HCT116 (cell line): ENCODE results near the gene PTPN7. TPM values are rescaled to one million over a fixed set of nuclear protein-coding genes. Genes with fewer than 3 reads are reported as not detected.

ENCODE experiments used
- ATAC-seq: fragments of 200-7000 bp; cut with Tn5 transposase; 2 replicates; pipeline ENCODE4 v1.9.1; 2020; ENCODE audit warnings: mild to moderate bottlenecking, moderate library complexity
- BruUV-seq: library from RNA; stranded (reverse); fragments of 400-500 nt; replicated peaks from 2 replicates; lab custom pipeline; 2021; lab: Mats Ljungman, UMichigan
- CTCF ChIA-PET: fragments of 300-600 bp; sonication (Branson Sonifier 250); formaldehyde crosslinking; loops from one replicate; lab custom pipeline; 2021; ENCODE audit warnings: antibody characterized with exemption; lab: Charles Lee
- POLR2A ChIA-PET: fragments of 300-600, 350-600 bp; sonication (Branson Sonifier 250); formaldehyde crosslinking; loops from one replicate; lab custom pipeline; 2021; ENCODE audit warnings: antibody characterized with exemption; lab: Charles Lee
- RAD21 ChIA-PET, 2 experiments: fragments of 300-600 bp; sonication (Branson Sonifier 250); formaldehyde crosslinking; loops; one replicate each; lab custom pipeline; 2023; ENCODE audit warnings: low total read pairs in 2 of 2; ENCODE audit not compliant: uncharacterized antibody in 2 of 2, unreplicated experiment in 2 of 2, low non-redundant PET in 1 of 2; lab: Charles Lee
- DNase-seq: peaks from one replicate; pipeline ENCODE4 v3.0.0-alpha.2; 2010; ENCODE audit warnings: low read depth, low spot score
- H2AFZ ChIP-seq: fragments of 200-600 bp; shearing (Covaris generic), sonication (generic); 2 replicates; pipeline ENCODE4 v1.6.1; 2017; ENCODE audit warnings: low read depth, mixed run types, mixed read lengths, antibody characterized with exemption, low read length; ENCODE audit not compliant: poor library complexity, severe bottlenecking
- H3K27ac ChIP-seq: 2 replicates; pipeline ENCODE4 v1.5.1; 2012; ENCODE audit warnings: low read depth, low read length
- H3K27me3 ChIP-seq: fragments of 200-600 bp; sonication (generic); 2 replicates; pipeline ENCODE4 v1.6.1; 2016; ENCODE audit warnings: mixed run types, low read length, mixed read lengths; ENCODE audit not compliant: insufficient read depth
- H3K36me3 ChIP-seq, 2 experiments: fragments of 200-500 bp in 1 of 2; fragments of 200-600 bp in 1 of 2; sonication (Bioruptor generic) in 1 of 2; sonication (generic) in 1 of 2; 2 replicates each; pipeline versions ENCODE4 v1.5.1 to v1.6.1; 2014 to 2016; ENCODE audit warnings: low read length in 2 of 2, inconsistent platforms in 1 of 2, mixed read lengths in 1 of 2, mixed run types in 1 of 2; ENCODE audit not compliant: insufficient read depth in 2 of 2, control insufficient read depth in 1 of 2
- H3K4me1 ChIP-seq, 2 experiments: fragments of 200-600 bp in 1 of 2; sonication (generic) in 1 of 2; 2 replicates each; pipeline versions ENCODE4 v1.5.1 to v1.6.1; 2012 to 2017; ENCODE audit warnings: low read length in 2 of 2, inconsistent platforms in 1 of 2, mild to moderate bottlenecking in 1 of 2, mixed read lengths in 1 of 2, mixed run types in 1 of 2, moderate library complexity in 1 of 2; ENCODE audit not compliant: insufficient read depth in 2 of 2, control insufficient read depth in 1 of 2
- H3K4me2 ChIP-seq: fragments of 200-600 bp; sonication (generic); 2 replicates; pipeline ENCODE4 v1.6.1; 2017; ENCODE audit warnings: mixed run types, low read length, mixed read lengths
- H3K4me3 ChIP-seq, 2 experiments: fragments of 200-600 bp in 1 of 2; sonication (generic) in 1 of 2; replicated peaks in 1 of 2; 2 replicates each; pipeline ENCODE4 v1.5.1; 2011 to 2016; ENCODE audit warnings: low read length in 2 of 2, control low read depth in 1 of 2, low read depth in 1 of 2, mild to moderate bottlenecking in 1 of 2, mixed read lengths in 1 of 2, mixed run types in 1 of 2
- H3K79me2 ChIP-seq: fragments of 200-600 bp; sonication (generic); 2 replicates; pipeline ENCODE4 v1.6.1; 2017; ENCODE audit warnings: mild to moderate bottlenecking, mixed run types, low read length, moderate library complexity, mixed read lengths; ENCODE audit not compliant: insufficient read depth
- H3K9ac ChIP-seq: fragments of 200-600 bp; sonication (generic); 2 replicates; pipeline ENCODE4 v1.6.1; 2016; ENCODE audit warnings: low read length, mixed read lengths
- H3K9me2 ChIP-seq: fragments of 200-600 bp; sonication (generic), shearing (Covaris generic); 2 replicates; pipeline ENCODE4 v1.6.1; 2017; ENCODE audit warnings: mixed run types, mild to moderate bottlenecking, moderate library complexity; ENCODE audit not compliant: insufficient read depth
- H3K9me3 ChIP-seq, 2 experiments: fragments of 200-500 bp in 1 of 2; fragments of 200-600 bp in 1 of 2; sonication (Bioruptor generic) in 1 of 2; sonication (generic) in 1 of 2; 2 replicates each; pipeline ENCODE4 v1.6.1; 2014 to 2017; ENCODE audit warnings: low read length in 2 of 2, mixed read lengths in 2 of 2, inconsistent platforms in 1 of 2, low read depth in 1 of 2, mild to moderate bottlenecking in 1 of 2, mixed run types in 1 of 2, moderate library complexity in 1 of 2; ENCODE audit not compliant: control insufficient read depth in 1 of 2, insufficient read depth in 1 of 2
- H4K20me1 ChIP-seq: fragments of 200-600 bp; sonication (generic), shearing (Covaris generic); 2 replicates; pipeline ENCODE4 v1.6.1; 2017; ENCODE audit warnings: mixed run types, mild to moderate bottlenecking, moderate library complexity; ENCODE audit not compliant: insufficient read depth
- CEBPB ChIP-seq: IDR thresholded peaks from 2 replicates; pipeline ENCODE4 v1.6.1; 2012; ENCODE audit warnings: low read depth
- EGR1 ChIP-seq: IDR thresholded peaks from 2 replicates; pipeline ENCODE4 v1.6.1; 2012; ENCODE audit warnings: low read depth
- ELF1 ChIP-seq: IDR thresholded peaks from 2 replicates; pipeline ENCODE4 v1.6.1; 2012; ENCODE audit warnings: low read depth, borderline replicate concordance
- EZH2 ChIP-seq: fragments of 200-600 bp; sonication (generic); IDR thresholded peaks from 2 replicates; pipeline ENCODE4 v1.6.1; 2017; ENCODE audit warnings: antibody characterized with exemption, mixed run types
- JUND ChIP-seq: IDR thresholded peaks from 2 replicates; pipeline ENCODE4 v1.6.1; 2012
- POLR2A ChIP-seq: IDR thresholded peaks from 2 replicates; pipeline ENCODE4 v1.7.0; 2011; ENCODE audit warnings: borderline replicate concordance; ENCODE audit not compliant: insufficient read depth, insufficient read length; ENCODE audit errors: extremely low read depth
- POLR2AphosphoS5 ChIP-seq: IDR thresholded peaks from 2 replicates; pipeline ENCODE4 v1.6.1; 2011; ENCODE audit warnings: mild to moderate bottlenecking, low read depth, low read length, moderate library complexity
- RAD21 ChIP-seq: IDR thresholded peaks from 2 replicates; pipeline ENCODE4 v1.6.1; 2012; ENCODE audit warnings: low read depth, mild to moderate bottlenecking
- SIN3A ChIP-seq: IDR thresholded peaks from 2 replicates; pipeline ENCODE4 v1.6.1; 2012; ENCODE audit warnings: low read depth
- SP1 ChIP-seq: IDR thresholded peaks from 2 replicates; pipeline ENCODE4 v1.6.1; 2012; ENCODE audit warnings: low read depth
- TCF7L2 ChIP-seq: IDR thresholded peaks from 2 replicates; pipeline ENCODE4 v1.7.0; 2011; ENCODE audit warnings: borderline replicate concordance, inconsistent platforms; ENCODE audit not compliant: insufficient read depth, insufficient read length; ENCODE audit errors: extremely low read depth
- YY1 ChIP-seq: IDR thresholded peaks from 2 replicates; pipeline ENCODE4 v1.6.1; 2011; ENCODE audit warnings: low read length, low read depth, moderate library complexity, mild to moderate bottlenecking; ENCODE audit not compliant: insufficient replicate concordance; ENCODE audit errors: extremely low read depth
- intact Hi-C: fragments of 100-400 bp; cut with micrococcal nuclease; formaldehyde crosslinking; loops from 2 replicates; pipeline ENCODE4 v1.10.0; 2022
- total RNA-seq: library from RNA; stranded (reverse); gene quantifications from one replicate; pipeline ENCODE4 v1.2.1, GENCODE V29; 2021; ENCODE audit not compliant: unreplicated experiment
- TF ChIP-seq, protein P1 (sequence below): IDR thresholded peaks from 2 replicates; pipeline ENCODE4 v1.6.1; 2012
- TF ChIP-seq, protein P2 (sequence below), 3 experiments: fragments of 200-600 bp in 1 of 3; sonication (generic) in 1 of 3; IDR thresholded peaks in 2 of 3; conservative IDR thresholded peaks in 1 of 3; 2 replicates each; pipeline ENCODE4 v1.5.1; 2012 to 2017; ENCODE audit warnings: low read depth in 2 of 3, low read length in 2 of 3, antibody characterized with exemption in 1 of 3, borderline replicate concordance in 1 of 3, control low read depth in 1 of 3, mild to moderate bottlenecking in 1 of 3, mixed read lengths in 1 of 3, mixed run types in 1 of 3, moderate library complexity in 1 of 3; ENCODE audit not compliant: insufficient read depth in 1 of 3
- TF ChIP-seq, protein P3 (sequence below): IDR thresholded peaks from 2 replicates; pipeline ENCODE4 v1.6.1; 2011; ENCODE audit warnings: mild to moderate bottlenecking, low read length, moderate library complexity; ENCODE audit not compliant: insufficient replicate concordance; ENCODE audit errors: extremely low read depth

Gene PTPN7
- total RNA-seq, 1 experiment from 2014 or later, result 0.76 TPM

DNA sequence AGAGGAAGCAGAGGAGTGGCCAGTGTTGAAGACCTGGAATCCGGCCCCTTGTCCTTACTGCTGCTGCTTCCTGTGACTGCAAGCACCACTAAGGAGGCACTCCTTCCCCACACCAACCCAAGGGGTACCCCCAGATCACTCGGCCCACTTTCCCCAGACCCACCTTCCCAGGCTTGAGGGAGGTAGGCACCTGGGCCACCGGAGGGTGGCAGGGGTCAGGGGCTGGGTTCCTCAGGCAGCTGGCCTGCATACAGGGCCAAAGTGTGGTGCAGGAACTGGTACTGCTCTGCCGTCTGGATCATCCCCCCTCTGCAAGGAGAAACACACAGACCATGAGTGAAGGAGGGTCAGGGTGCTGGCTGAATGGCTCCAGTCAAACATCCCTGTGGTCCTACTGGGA, 12.0 kb downstream of the PTPN7 start:
- Histone ChIP-seq H3K9ac (no peak overlapping the region), H3K36me3 (no peaks in the 10 kb centered on the region), H4K20me1 (no peaks in the 10 kb centered on the region), H3K9me3 (no peaks in the 10 kb centered on the region), H2AFZ (no peak overlapping the region), H3K9me2 (no peaks in the 10 kb centered on the region), H3K4me3 (no peak overlapping the region), H3K27ac (no peak overlapping the region), H3K4me2 (no peak overlapping the region), H3K27me3 (no peaks in the 10 kb centered on the region)
- intact Hi-C loops, result no loop called here
- ATAC-seq (no peak), DNase-seq (no peak)
- ChIA-PET POLR2A (no interaction called here), CTCF (interaction anchor here (0.7 kb wide), 1 partner anchor 144 kb away, joined by 4 read pairs; no protein-coding TSS in a partner anchor)
- TF ChIP-seq POLR2A, result no peak
- TF ChIP-seq EZH2, result no peak
- no peak for TF ChIP-seq YY1
- TF ChIP-seq TCF7L2, result no peak
- TF ChIP-seq ELF1, result no peak
- TF ChIP-seq JUND, result no peak
- TF ChIP-seq, protein P1, sequence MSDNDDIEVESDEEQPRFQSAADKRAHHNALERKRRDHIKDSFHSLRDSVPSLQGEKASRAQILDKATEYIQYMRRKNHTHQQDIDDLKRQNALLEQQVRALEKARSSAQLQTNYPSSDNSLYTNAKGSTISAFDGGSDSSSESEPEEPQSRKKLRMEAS, result no peak
- no peak for TF ChIP-seq POLR2AphosphoS5
- no peak for TF ChIP-seq RAD21
- TF ChIP-seq, all 23 proteins: peak for 0
- Histone ChIP-seq H3K79me2 (peaks cover 7% of the 10 kb centered on the region), H3K4me1 (peaks cover 0 to 13% of the 10 kb centered on the region in 2 experiments; a peak in 2 of 4 replicates)
- BruUV-seq, result no TSS peak
- RAD21 ChIA-PET, result no interaction called here

DNA sequence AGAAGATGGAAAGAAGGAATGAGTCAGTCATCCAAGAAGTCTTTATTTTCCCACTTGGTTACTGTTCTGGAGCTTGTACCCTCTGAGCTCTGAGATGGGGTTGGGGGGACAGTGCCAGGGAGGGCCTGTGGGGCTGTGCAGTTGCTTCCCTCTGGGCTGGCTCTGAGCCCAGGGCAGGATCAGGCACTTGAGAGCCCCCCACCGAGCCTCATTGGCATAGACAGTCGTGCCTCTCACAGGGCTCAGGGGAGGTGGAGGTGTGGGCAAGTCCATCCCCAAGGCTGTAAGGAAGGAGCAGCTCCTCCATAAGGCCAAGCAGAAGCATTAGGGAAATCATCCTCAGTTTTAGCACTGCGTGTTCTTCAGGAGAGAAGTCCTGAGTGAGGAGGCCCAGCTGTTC, 13.4 kb downstream of the PTPN7 start:
- ChIA-PET POLR2A (no interaction called here), CTCF (interaction anchor here (0.6 to 1.1 kb wide), 2 partner anchors 8 to 42 kb away, joined by 3 read pairs; no protein-coding TSS in a partner anchor)

More for the DNA sequence above, 13.4 kb downstream of the PTPN7 start:
- ATAC-seq, result no peak
- no TSS peak for BruUV-seq
- Histone ChIP-seq H3K9me3 (no peaks in the 10 kb centered on the region), H3K4me1 (peaks cover 5 to 20% of the 10 kb centered on the region in 2 experiments; a peak in 3 of 4 replicates), H3K4me2 (no peak overlapping the region), H3K9me2 (no peaks in the 10 kb centered on the region), H3K79me2 (peaks cover 21% of the 10 kb centered on the region), H3K9ac (no peak overlapping the region), H3K4me3 (no peak overlapping the region), H4K20me1 (no peaks in the 10 kb centered on the region), H3K36me3 (no peaks in the 10 kb centered on the region), H3K27ac (no peak overlapping the region), H3K27me3 (no peaks in the 10 kb centered on the region), H2AFZ (no peak overlapping the region)
- RAD21 ChIA-PET, result no interaction called here
- no peak for DNase-seq
- no peak for TF ChIP-seq CEBPB
- no peak for TF ChIP-seq EGR1
- no peak for TF ChIP-seq POLR2AphosphoS5
- TF ChIP-seq SP1, result no peak
- no peak for TF ChIP-seq YY1
- TF ChIP-seq RAD21, result no peak
- TF ChIP-seq, protein P2, sequence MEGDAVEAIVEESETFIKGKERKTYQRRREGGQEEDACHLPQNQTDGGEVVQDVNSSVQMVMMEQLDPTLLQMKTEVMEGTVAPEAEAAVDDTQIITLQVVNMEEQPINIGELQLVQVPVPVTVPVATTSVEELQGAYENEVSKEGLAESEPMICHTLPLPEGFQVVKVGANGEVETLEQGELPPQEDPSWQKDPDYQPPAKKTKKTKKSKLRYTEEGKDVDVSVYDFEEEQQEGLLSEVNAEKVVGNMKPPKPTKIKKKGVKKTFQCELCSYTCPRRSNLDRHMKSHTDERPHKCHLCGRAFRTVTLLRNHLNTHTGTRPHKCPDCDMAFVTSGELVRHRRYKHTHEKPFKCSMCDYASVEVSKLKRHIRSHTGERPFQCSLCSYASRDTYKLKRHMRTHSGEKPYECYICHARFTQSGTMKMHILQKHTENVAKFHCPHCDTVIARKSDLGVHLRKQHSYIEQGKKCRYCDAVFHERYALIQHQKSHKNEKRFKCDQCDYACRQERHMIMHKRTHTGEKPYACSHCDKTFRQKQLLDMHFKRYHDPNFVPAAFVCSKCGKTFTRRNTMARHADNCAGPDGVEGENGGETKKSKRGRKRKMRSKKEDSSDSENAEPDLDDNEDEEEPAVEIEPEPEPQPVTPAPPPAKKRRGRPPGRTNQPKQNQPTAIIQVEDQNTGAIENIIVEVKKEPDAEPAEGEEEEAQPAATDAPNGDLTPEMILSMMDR (IDR thresholded peaks at IDR 0.05 in 2 of 3, conservative IDR thresholded peaks at IDR 0.05 in 1 of 3; ENCODE audit: borderline replicate concordance in 1 of 3, insufficient read depth in 1 of 3, low read depth in 2 of 3, low read length in 2 of 3), result no peak
- TF ChIP-seq POLR2A, result no peak
- no peak for TF ChIP-seq SIN3A
- TF ChIP-seq, protein P3, sequence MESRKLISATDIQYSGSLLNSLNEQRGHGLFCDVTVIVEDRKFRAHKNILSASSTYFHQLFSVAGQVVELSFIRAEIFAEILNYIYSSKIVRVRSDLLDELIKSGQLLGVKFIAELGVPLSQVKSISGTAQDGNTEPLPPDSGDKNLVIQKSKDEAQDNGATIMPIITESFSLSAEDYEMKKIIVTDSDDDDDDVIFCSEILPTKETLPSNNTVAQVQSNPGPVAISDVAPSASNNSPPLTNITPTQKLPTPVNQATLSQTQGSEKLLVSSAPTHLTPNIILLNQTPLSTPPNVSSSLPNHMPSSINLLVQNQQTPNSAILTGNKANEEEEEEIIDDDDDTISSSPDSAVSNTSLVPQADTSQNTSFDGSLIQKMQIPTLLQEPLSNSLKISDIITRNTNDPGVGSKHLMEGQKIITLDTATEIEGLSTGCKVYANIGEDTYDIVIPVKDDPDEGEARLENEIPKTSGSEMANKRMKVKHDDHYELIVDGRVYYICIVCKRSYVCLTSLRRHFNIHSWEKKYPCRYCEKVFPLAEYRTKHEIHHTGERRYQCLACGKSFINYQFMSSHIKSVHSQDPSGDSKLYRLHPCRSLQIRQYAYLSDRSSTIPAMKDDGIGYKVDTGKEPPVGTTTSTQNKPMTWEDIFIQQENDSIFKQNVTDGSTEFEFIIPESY, result no peak
- intact Hi-C loops, result no loop called here
